Activated CD4-positive, alpha-beta T cell treated with anti-CD3 and anti-CD28 coated beads, Interleukin-2, Interleukin-6, amounts not matched to agents 100 ng/mL and 50 ng/mL, durations not matched to agents 16 hours and 8 hours (primary cell): Measurements from ENCODE around the gene MRPL49.
"Not testable (repeated sequence)": the region's sequence is repeated elsewhere in the genome, so short reads cannot be mapped to it uniquely, and the experiment has no call there.

Experiments used
- DNase-seq: peaks from one replicate; pipeline ENCODE4 v3.0.0-alpha.2; 2020

MRPL49 gene

GRCh38 chr11:65118891-65119669 lies 3.0 kb upstream of the MRPL49 start:
- DNase-seq, result not testable (repeated sequence)

GRCh38 chr11:65119670-65119995 lies 2.5 kb upstream of the MRPL49 start:
- no peak for DNase-seq

GRCh38 chr11:65120831-65121230 lies 1.3 kb upstream of the MRPL49 start:
- no peak for DNase-seq

- DNase-seq, result no peak
Measured at GRCh38 chr11:65121447-65121864, 665 bp upstream of the MRPL49 start.

- DNase-seq, result no peak
Measured at GRCh38 chr11:65124480-65125196, 2.5 kb downstream of the MRPL49 start.

- DNase-seq, result no peak
Measured at GRCh38 chr11:65125197-65126056, 3.3 kb downstream of the MRPL49 start.

GRCh38 chr11:65126624-65127274 lies 4.6 kb downstream of the MRPL49 start:
- DNase-seq, result no peak

GRCh38 chr11:65127473-65128181 lies 5.5 kb downstream of the MRPL49 start:
- no peak for DNase-seq

- DNase-seq, result no peak
Measured at GRCh38 chr11:65128182-65129145, 6.3 kb downstream of the MRPL49 start.

GRCh38 chr11:65129649-65130441 lies 7.7 kb downstream of the MRPL49 start:
- no peak for DNase-seq

GRCh38 chr11:65130631-65131416 lies 8.7 kb downstream of the MRPL49 start:
- DNase-seq, result no peak

GRCh38 chr11:65131417-65131776 lies 9.3 kb downstream of the MRPL49 start:
- DNase-seq, result no peak

- DNase-seq, result no peak
Measured at GRCh38 chr11:65131895-65132237, 9.7 kb downstream of the MRPL49 start.

- no peak for DNase-seq
Measured at GRCh38 chr11:65132238-65132987, 10.3 kb downstream of the MRPL49 start.

- peak; percentile 67 for DNase-seq
Measured at GRCh38 chr11:65132988-65133700, 11.0 kb downstream of the MRPL49 start.

- no peak for DNase-seq
Measured at GRCh38 chr11:65133724-65134123, 11.6 kb downstream of the MRPL49 start.

- DNase-seq, result peak; percentile 93
Measured at GRCh38 chr11:65134240-65134951, 12.3 kb downstream of the MRPL49 start, which contains the start of gene SYVN1. SYVN1 (minus strand) TSS chr11:65134519; CDS start chr11:65133601, 918 bp downstream.
